ENCODE data around the gene SH3PXD2A. TPM values are rescaled to one million over a fixed set of nuclear protein-coding genes. Genes with fewer than 3 reads are reported as not detected.

The SH3PXD2A gene
- total RNA-seq, 1 experiment from 2014 or later: 4.5 TPM

DNA sequence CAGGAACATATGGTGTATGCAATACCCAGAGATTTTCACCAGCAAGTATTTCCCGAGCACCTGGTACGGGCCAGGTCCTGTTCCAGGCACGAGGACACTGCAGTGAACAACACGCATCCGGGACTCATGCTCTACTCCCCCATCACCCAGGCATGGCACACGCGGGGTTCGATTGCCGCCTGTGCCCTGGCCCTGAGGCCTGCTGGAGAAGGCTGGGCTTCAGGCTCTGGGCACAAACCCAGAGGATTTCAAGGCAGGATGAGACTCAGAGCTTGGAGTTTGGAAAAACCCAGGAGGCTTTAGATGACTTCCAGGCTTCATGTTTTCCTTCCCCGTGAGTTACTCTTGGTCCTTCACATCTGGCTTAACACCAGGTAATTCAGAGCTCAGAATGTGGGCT lies 218.4 kb downstream of the SH3PXD2A start:
- no peak for DNase-seq
- no peak overlapping the region for H4K8ac ChIP-seq (replicated peaks; ENCODE audit: insufficient read length, low read depth, low read length)
- no peaks in the 10 kb centered on the region for H3K79me1 ChIP-seq (ENCODE audit: insufficient read depth, low read depth, low read length, poor library complexity, severe bottlenecking)
- Mint-ChIP-seq H3K27ac (peak overlapping the region; percentile 93 to 98 (median 93); a peak in 6 of 7 replicates), H3K9me3 (no peaks in the 10 kb centered on the region), H3K27me3 (ENCODE audit: low read depth) (no peaks in the 10 kb centered on the region; the same call in none of the 2 replicates), H3K4me1 (peaks cover 52 to 68% of the 10 kb centered on the region in 2 experiments), H3K4me3 (peak overlapping the region; percentile 5 to 31; a peak in 2 of 5 replicates), H3K36me3 (ENCODE audit: insufficient read depth in 1 of 3, low read depth in 3 of 3) (no peaks in the 10 kb centered on the region; a peak in 3 of 7 replicates)
- H3K79me2 ChIP-seq (ENCODE audit: insufficient read depth, low read length): no peaks in the 10 kb centered on the region
- no peak overlapping the region for H2BK5ac ChIP-seq (ENCODE audit: insufficient read length, low read length)
- no peak for TF ChIP-seq CTCF (conservative IDR thresholded peaks at IDR 0.05)
- H3K23ac ChIP-seq (ENCODE audit: insufficient read length, low read depth, low read length): no peak overlapping the region
- H3K4me2 ChIP-seq (ENCODE audit: insufficient read depth, insufficient read length, low read length): no peak overlapping the region
- H4K20me1 ChIP-seq (ENCODE audit: control insufficient read depth, insufficient read depth, insufficient read length): no peaks in the 10 kb centered on the region
- no peak overlapping the region for H3K14ac ChIP-seq (ENCODE audit: insufficient read depth, low read length)
- H3K27me3 ChIP-seq (ENCODE audit: insufficient read depth, low read length): no peaks in the 10 kb centered on the region
- H3K4ac ChIP-seq (ENCODE audit: low read depth, low read length): no peak overlapping the region
- peaks cover 17% of the 10 kb centered on the region; the same call in 1 of the 2 replicates for H3K4me1 ChIP-seq (ENCODE audit: insufficient read depth, low read length)
- H2AK5ac ChIP-seq (ENCODE audit: insufficient read length, low read length): no peak overlapping the region
- no peak overlapping the region for H2AFZ ChIP-seq (ENCODE audit: low read length)
- no peak overlapping the region for H2BK15ac ChIP-seq (ENCODE audit: low read depth, low read length)
- no peak overlapping the region for H2BK120ac ChIP-seq (ENCODE audit: low read depth, low read length, poor library complexity, severe bottlenecking)
- H2BK20ac ChIP-seq (ENCODE audit: low read depth, low read length, poor library complexity, severe bottlenecking): no peak overlapping the region
- peak overlapping the region; percentile 20 for H3K18ac ChIP-seq (ENCODE audit: insufficient read length, low read depth, low read length)
- H2BK12ac ChIP-seq (ENCODE audit: insufficient read length, low read depth, low read length): no peak overlapping the region
- H3K56ac ChIP-seq (ENCODE audit: insufficient read length, low read depth, low read length): no peak overlapping the region
- no CpG with 5 or more reads among the region's 10 CpGs for WGBS (ENCODE audit: extremely low coverage, insufficient read length, low lambda C conversion rate)
- no peak overlapping the region for H3T11ph ChIP-seq (ENCODE audit: low read length)
- H4K91ac ChIP-seq (ENCODE audit: insufficient read length, low read depth, low read length): no peak overlapping the region
- H3K27ac ChIP-seq (ENCODE audit: insufficient read length, low read depth, low read length): no peak overlapping the region
- H3K23me2 ChIP-seq (ENCODE audit: insufficient read length, low read depth, low read length, poor library complexity, severe bottlenecking): no peaks in the 10 kb centered on the region
- H4K5ac ChIP-seq (ENCODE audit: insufficient read length, low read depth, low read length): no peak overlapping the region
- no peaks in the 10 kb centered on the region for H3K9me3 ChIP-seq (ENCODE audit: control insufficient read depth, low read depth, low read length)
- H3K9ac ChIP-seq (ENCODE audit: extremely low read depth, insufficient read length, low read length): no peak overlapping the region

Data from H9 (cell line).